ENCODE data around the gene KLK10.

Gene KLK10

DNA sequence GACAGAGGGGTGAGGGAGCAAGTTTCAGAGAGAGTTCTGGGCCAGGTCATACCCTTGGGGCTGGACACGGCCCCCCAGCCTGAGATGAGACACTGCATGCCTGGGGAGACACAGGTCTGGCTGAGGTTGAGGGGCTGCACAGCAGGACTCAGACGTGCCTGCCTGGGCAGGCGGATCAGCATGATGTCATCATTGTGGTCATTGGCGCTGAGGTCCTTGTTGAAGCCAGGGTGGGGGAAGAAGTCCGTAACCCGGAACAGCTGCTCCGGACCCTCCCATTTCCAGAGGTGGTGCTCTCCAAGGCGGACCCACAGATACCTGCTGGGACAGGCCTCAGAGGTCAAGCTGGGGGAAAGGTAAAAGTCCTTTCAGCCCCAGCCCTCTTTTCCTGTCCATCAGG is 13.1 kb downstream of the KLK10 start:
- H3K9me3 ChIP-seq = no peaks in the 10 kb centered on the region
- TF ChIP-seq CTCF (IDR thresholded peaks at IDR 0.05) = no peak
- peaks cover 39% of the 10 kb centered on the region for H3K27me3 ChIP-seq
- H3K4me3 ChIP-seq (ENCODE audit: low read depth in 1 of 2, low read length in 1 of 2) = no peak overlapping the region
- no peaks in the 10 kb centered on the region for H3K4me1 ChIP-seq (ENCODE audit: control insufficient read depth in 1 of 2, insufficient read depth in 1 of 2, low read depth in 1 of 2, low read length in 1 of 2)
- H3K27ac ChIP-seq = no peak overlapping the region
- H3K36me3 ChIP-seq = no peaks in the 10 kb centered on the region

DNA sequence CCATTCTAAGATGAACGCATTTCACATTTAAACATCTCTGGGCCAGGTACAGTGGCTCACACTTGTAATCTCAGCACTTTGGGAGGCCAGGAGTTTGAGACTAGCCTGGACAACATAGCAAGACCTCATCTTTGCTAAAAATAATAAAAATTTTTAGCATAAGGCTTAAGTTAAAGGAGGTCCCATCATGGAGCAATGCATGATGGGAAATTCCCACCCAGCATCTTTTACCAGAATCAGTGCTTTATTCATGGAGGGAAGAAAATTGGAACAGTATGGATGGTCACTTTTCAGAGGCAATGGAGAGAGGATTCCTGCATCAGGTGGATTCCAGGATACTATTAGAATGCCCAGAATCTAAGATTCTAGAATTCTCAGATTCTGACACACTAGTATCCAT is 14.3 kb downstream of the KLK10 start:
- Histone ChIP-seq H3K27me3 (peaks cover 44% of the 10 kb centered on the region), H3K4me1 (ENCODE audit: control insufficient read depth in 1 of 2, insufficient read depth in 1 of 2, low read depth in 1 of 2, low read length in 1 of 2) (no peaks in the 10 kb centered on the region), H3K9me3 (no peaks in the 10 kb centered on the region)

GRCh38 chr19:51003316-51003715 is 16.2 kb downstream of the KLK10 start:
- Histone ChIP-seq H3K4me1 (ENCODE audit: control insufficient read depth in 1 of 2, insufficient read depth in 1 of 2, low read depth in 1 of 2, low read length in 1 of 2) (no peaks in the 10 kb centered on the region), H3K9me3 (no peaks in the 10 kb centered on the region), H3K27me3 (peaks cover 35% of the 10 kb centered on the region), H3K27ac (no peak overlapping the region), H3K36me3 (no peaks in the 10 kb centered on the region), H3K4me3 (ENCODE audit: low read depth in 1 of 2, low read length in 1 of 2) (no peak overlapping the region)
- no peak for TF ChIP-seq CTCF (IDR thresholded peaks at IDR 0.05)

More for the DNA sequence above, 14.3 kb downstream of the KLK10 start:
- Histone ChIP-seq H3K4me3 (ENCODE audit: low read depth in 1 of 2, low read length in 1 of 2) (no peak overlapping the region), H3K36me3 (no peaks in the 10 kb centered on the region), H3K27ac (no peak overlapping the region)
- TF ChIP-seq CTCF (IDR thresholded peaks at IDR 0.05) = no peak

DNA sequence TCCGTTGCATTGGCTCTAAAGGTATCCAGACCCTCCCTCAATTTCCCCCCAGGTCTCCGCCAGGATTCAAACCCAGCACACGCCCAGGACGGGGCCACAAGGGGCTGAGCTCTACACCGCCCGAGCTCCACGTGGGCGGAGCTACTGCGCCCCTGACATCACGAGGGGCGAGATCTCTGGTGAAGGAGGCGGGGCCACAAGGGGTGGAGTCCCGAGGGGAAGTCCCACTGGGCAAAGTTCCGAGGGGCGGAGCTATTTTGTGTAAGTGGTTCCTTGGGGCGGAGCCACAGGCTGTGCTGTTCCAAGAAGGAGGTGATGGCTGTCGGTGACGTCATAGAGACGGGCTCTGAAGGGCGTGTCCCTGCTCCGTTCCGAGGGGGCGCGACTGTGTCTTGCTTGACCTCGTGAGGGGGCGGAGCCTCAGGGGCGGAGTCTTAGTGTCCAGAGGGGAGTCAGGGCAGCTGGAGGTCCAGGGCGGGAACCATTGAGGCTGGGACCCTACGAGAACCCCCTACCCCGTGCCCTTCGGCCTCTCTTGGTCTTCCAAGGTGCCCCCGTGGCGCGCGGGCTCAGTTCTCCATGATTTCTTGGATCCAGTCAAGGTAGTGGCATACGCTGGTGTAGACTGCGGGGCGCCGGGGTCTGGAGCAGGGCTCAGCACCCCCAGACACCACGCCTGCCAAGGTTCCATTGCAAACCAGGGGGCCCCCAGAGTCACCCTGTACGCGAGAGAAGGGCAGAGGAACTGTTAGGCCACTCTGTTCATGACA is 16.8 kb downstream of the KLK10 start:
- no peaks in the 10 kb centered on the region for H3K9me3 ChIP-seq
- peaks cover 35% of the 10 kb centered on the region for H3K27me3 ChIP-seq
- no peak overlapping the region for H3K4me3 ChIP-seq (ENCODE audit: low read depth in 1 of 2, low read length in 1 of 2)
- no peaks in the 10 kb centered on the region for H3K4me1 ChIP-seq (ENCODE audit: control insufficient read depth in 1 of 2, insufficient read depth in 1 of 2, low read depth in 1 of 2, low read length in 1 of 2)
- no peak for TF ChIP-seq CTCF (IDR thresholded peaks at IDR 0.05)
- H3K27ac ChIP-seq = no peak overlapping the region
- no peaks in the 10 kb centered on the region for H3K36me3 ChIP-seq

- Histone ChIP-seq H3K9me3 (no peaks in the 10 kb centered on the region), H3K4me1 (ENCODE audit: control insufficient read depth in 1 of 2, insufficient read depth in 1 of 2, low read depth in 1 of 2, low read length in 1 of 2) (no peaks in the 10 kb centered on the region), H3K27ac (no peak overlapping the region), H3K27me3 (peaks cover 31% of the 10 kb centered on the region), H3K4me3 (ENCODE audit: low read depth in 1 of 2, low read length in 1 of 2) (no peak overlapping the region), H3K36me3 (no peaks in the 10 kb centered on the region)
- TF ChIP-seq CTCF (IDR thresholded peaks at IDR 0.05) = no peak
Observed at GRCh38 chr19:51002089-51002532, 17.4 kb downstream of the KLK10 start.

Measured in neutrophil (primary cell).